ENCODE data around the gene MAST2.

The MAST2 gene

GRCh38 chr1:46061146-46061545 is 257.7 kb downstream of the MAST2 start:
- H3K79me2 ChIP-seq (ENCODE audit: low read length) = no peaks in the 10 kb centered on the region
- H3F3A ChIP-seq (ENCODE audit: insufficient read depth, low read length) = peaks cover 26% of the 10 kb centered on the region
- H3K4me2 ChIP-seq (ENCODE audit: low read depth, low read length) = no peak overlapping the region
- H3K27ac ChIP-seq (ENCODE audit: low read length) = no peak overlapping the region
- no peak overlapping the region for H3K4me3 ChIP-seq (ENCODE audit: low read length)
- no peaks in the 10 kb centered on the region for H3K9me2 ChIP-seq (replicated peaks; ENCODE audit: insufficient read depth, low read length)
- no peaks in the 10 kb centered on the region for H4K20me1 ChIP-seq (ENCODE audit: insufficient read depth, low read length)
- H3K36me3 ChIP-seq (replicated peaks; ENCODE audit: insufficient read depth, low read length) = no peaks in the 10 kb centered on the region
- TF ChIP-seq EZH2 (optimal IDR thresholded peaks at IDR 0.05; ENCODE audit: low read depth, low read length) (no peak), CTCF (IDR thresholded peaks at IDR 0.05; ENCODE audit: low read length) (no peak), EZH2phosphoT487 (IDR thresholded peaks at IDR 0.05; ENCODE audit: low read length) (no peak)
- H3K27me3 ChIP-seq (replicated peaks; ENCODE audit: insufficient read depth, low read length) = no peaks in the 10 kb centered on the region
- DNase-seq = no peak
- H3K9me3 ChIP-seq (replicated peaks; ENCODE audit: insufficient read depth, low read length) = no peaks in the 10 kb centered on the region
- peaks cover 25% of the 10 kb centered on the region for H3K4me1 ChIP-seq (ENCODE audit: low read length)
- H3K9ac ChIP-seq (ENCODE audit: low read length) = no peak overlapping the region
- no peak overlapping the region for H2AFZ ChIP-seq (ENCODE audit: low read length)

DNA sequence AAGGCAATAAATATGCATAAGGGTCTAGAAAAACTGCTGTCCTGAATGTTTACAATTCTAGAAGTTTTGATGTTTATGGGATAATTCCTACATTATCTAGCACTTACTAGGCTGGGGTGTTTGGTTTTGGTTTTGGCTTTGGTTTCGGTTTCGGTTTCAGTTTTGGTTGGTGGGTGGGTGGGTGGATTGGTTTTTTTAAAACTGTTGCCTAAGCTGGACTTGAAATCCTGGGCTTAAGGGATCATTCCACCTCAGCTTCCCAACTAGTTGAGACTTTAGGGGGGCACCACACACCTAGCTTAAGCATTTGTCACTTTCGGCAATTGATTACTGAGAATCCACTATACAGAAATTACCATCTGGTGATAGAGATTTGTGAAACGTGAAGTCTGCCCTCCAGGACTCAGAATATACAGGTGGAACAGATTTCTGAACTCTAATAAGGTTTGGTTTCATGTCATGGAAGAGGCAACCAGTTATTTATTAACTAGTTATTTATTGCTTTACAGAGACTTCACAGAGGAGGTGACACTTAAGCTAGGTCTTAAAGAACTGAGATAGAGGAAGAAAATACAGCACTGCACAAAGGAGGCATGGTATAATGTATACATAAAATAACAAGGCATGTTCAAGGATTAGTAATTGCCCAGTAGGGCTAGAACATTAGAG is 259.4 kb downstream of the MAST2 start:
- H3K4me1 ChIP-seq (ENCODE audit: low read length) = peaks cover 25% of the 10 kb centered on the region
- no peaks in the 10 kb centered on the region for H3K9me2 ChIP-seq (replicated peaks; ENCODE audit: insufficient read depth, low read length)
- H3K79me2 ChIP-seq (ENCODE audit: low read length) = no peaks in the 10 kb centered on the region
- peak overlapping the region; percentile 43 for H2AFZ ChIP-seq (ENCODE audit: low read length)
- peaks cover 26% of the 10 kb centered on the region for H3F3A ChIP-seq (ENCODE audit: insufficient read depth, low read length)
- DNase-seq = peak; percentile 78
- no peaks in the 10 kb centered on the region for H4K20me1 ChIP-seq (ENCODE audit: insufficient read depth, low read length)
- peak overlapping the region; percentile 86 for H3K4me2 ChIP-seq (ENCODE audit: low read depth, low read length)
- H3K27me3 ChIP-seq (replicated peaks; ENCODE audit: insufficient read depth, low read length) = no peaks in the 10 kb centered on the region
- H3K36me3 ChIP-seq (replicated peaks; ENCODE audit: insufficient read depth, low read length) = no peaks in the 10 kb centered on the region
- peak overlapping the region; percentile 43; the same call in 1 of the 2 replicates for H3K9ac ChIP-seq (ENCODE audit: low read length)
- peak overlapping the region; percentile 60 for H3K4me3 ChIP-seq (ENCODE audit: low read length)
- TF ChIP-seq EZH2 (optimal IDR thresholded peaks at IDR 0.05; ENCODE audit: low read depth, low read length) (no peak), CTCF (IDR thresholded peaks at IDR 0.05; ENCODE audit: low read length) (no peak), EZH2phosphoT487 (IDR thresholded peaks at IDR 0.05; ENCODE audit: low read length) (no peak)
- no peaks in the 10 kb centered on the region for H3K9me3 ChIP-seq (replicated peaks; ENCODE audit: insufficient read depth, low read length)
- H3K27ac ChIP-seq (ENCODE audit: low read length) = peak overlapping the region; percentile 73

GRCh38 chr1:46064708-46065107 is 261.3 kb downstream of the MAST2 start:
- no peaks in the 10 kb centered on the region for H4K20me1 ChIP-seq (ENCODE audit: insufficient read depth, low read length)
- peaks cover 25% of the 10 kb centered on the region for H3K4me1 ChIP-seq (ENCODE audit: low read length)
- H3K27ac ChIP-seq (ENCODE audit: low read length) = peak overlapping the region; percentile 22; the same call in 1 of the 2 replicates
- peak overlapping the region; percentile 56 for H3K4me2 ChIP-seq (ENCODE audit: low read depth, low read length)
- no peak overlapping the region for H2AFZ ChIP-seq (ENCODE audit: low read length)
- no peaks in the 10 kb centered on the region for H3K36me3 ChIP-seq (replicated peaks; ENCODE audit: insufficient read depth, low read length)
- H3F3A ChIP-seq (ENCODE audit: insufficient read depth, low read length) = peaks cover 26% of the 10 kb centered on the region
- peak overlapping the region; percentile 6; the same call in 1 of the 2 replicates for H3K4me3 ChIP-seq (ENCODE audit: low read length)
- H3K9ac ChIP-seq (ENCODE audit: low read length) = no peak overlapping the region
- DNase-seq = no peak
- no peaks in the 10 kb centered on the region for H3K79me2 ChIP-seq (ENCODE audit: low read length)
- TF ChIP-seq EZH2 (optimal IDR thresholded peaks at IDR 0.05; ENCODE audit: low read depth, low read length) = no peak
- no peak for TF ChIP-seq EZH2phosphoT487 (IDR thresholded peaks at IDR 0.05; ENCODE audit: low read length)
- no peaks in the 10 kb centered on the region for H3K9me2 ChIP-seq (replicated peaks; ENCODE audit: insufficient read depth, low read length)
- no peaks in the 10 kb centered on the region for H3K27me3 ChIP-seq (replicated peaks; ENCODE audit: insufficient read depth, low read length)
- H3K9me3 ChIP-seq (replicated peaks; ENCODE audit: insufficient read depth, low read length) = no peaks in the 10 kb centered on the region

DNA sequence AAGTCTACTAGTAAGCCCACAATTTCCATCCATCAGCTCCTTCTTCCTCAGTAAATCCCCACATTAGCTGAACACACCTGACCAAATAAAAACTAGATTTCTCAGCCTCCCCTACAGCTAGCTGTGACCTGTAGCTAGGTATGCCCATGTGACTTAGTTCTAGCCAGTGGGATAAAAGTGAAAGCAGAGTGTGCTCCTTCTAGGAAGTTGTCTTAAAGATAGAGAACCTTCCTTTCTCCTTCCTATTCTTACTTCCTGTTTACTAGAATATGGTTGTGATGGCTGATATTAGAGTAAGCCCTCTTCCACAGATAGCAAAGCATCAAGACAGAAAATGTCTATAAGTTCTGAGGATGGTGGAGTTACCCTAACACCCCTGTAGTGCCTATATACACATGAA is 262.0 kb downstream of the MAST2 start:
- Histone ChIP-seq H2AFZ (ENCODE audit: low read length) (peak overlapping the region; percentile 39), H3K79me2 (ENCODE audit: low read length) (no peaks in the 10 kb centered on the region), H3K9ac (ENCODE audit: low read length) (no peak overlapping the region), H3K36me3 (replicated peaks; ENCODE audit: insufficient read depth, low read length) (no peaks in the 10 kb centered on the region), H3K27ac (ENCODE audit: low read length) (peak overlapping the region; percentile 22; the same call in 1 of the 2 replicates), H3K27me3 (replicated peaks; ENCODE audit: insufficient read depth, low read length) (no peaks in the 10 kb centered on the region), H3K9me2 (replicated peaks; ENCODE audit: insufficient read depth, low read length) (no peaks in the 10 kb centered on the region), H3K4me3 (ENCODE audit: low read length) (peak overlapping the region; percentile 6; the same call in 1 of the 2 replicates), H4K20me1 (ENCODE audit: insufficient read depth, low read length) (no peaks in the 10 kb centered on the region), H3K9me3 (replicated peaks; ENCODE audit: insufficient read depth, low read length) (no peaks in the 10 kb centered on the region), H3K4me2 (ENCODE audit: low read depth, low read length) (peak overlapping the region; percentile 56), H3F3A (ENCODE audit: insufficient read depth, low read length) (peaks cover 26% of the 10 kb centered on the region), H3K4me1 (ENCODE audit: low read length) (peaks cover 25% of the 10 kb centered on the region)
- DNase-seq = peak; percentile 75
- no peak for TF ChIP-seq EZH2phosphoT487 (IDR thresholded peaks at IDR 0.05; ENCODE audit: low read length)
